ENCODE measurements around the gene ZNF320.
"Not testable (repeated sequence)": the region's sequence is repeated elsewhere in the genome, so short reads cannot be mapped to it uniquely, and the experiment has no call there.

Gene ZNF320

GRCh38 chr19:52922841-52923777 is 25.7 kb upstream of the ZNF320 start, which contains the start of gene ZNF888:
TSS of gene ZNF888 (minus strand) at chr19:52923428. CDS start at chr19:52917873, 5,555 bp downstream.
- DNase-seq (ENCODE audit: low spot score) = peak; percentile 47

- DNase-seq (ENCODE audit: low spot score) = no peak
Measured at GRCh38 chr19:52917531-52917930, 20.1 kb upstream of the ZNF320 start.

- no peak for DNase-seq (ENCODE audit: low spot score)
Measured at GRCh38 chr19:52910648-52911047, 13.2 kb upstream of the ZNF320 start.

- not testable (repeated sequence) for DNase-seq (ENCODE audit: low spot score)
Measured at GRCh38 chr19:52904052-52904780, 6.8 kb upstream of the ZNF320 start.

- no peak for DNase-seq (ENCODE audit: low spot score)
Measured at GRCh38 chr19:52901842-52902241, 4.4 kb upstream of the ZNF320 start.

GRCh38 chr19:52898596-52898995 is 1.2 kb upstream of the ZNF320 start:
- DNase-seq (ENCODE audit: low spot score) = not testable (repeated sequence)

- no peak for DNase-seq (ENCODE audit: low spot score)
Measured at GRCh38 chr19:52898101-52898500, 666 bp upstream of the ZNF320 start.

GRCh38 chr19:52896431-52897137 is 851 bp downstream of the ZNF320 start:
- DNase-seq (ENCODE audit: low spot score) = peak; percentile 16

GRCh38 chr19:52891336-52891735 is 6.1 kb downstream of the ZNF320 start:
- DNase-seq (ENCODE audit: low spot score) = no peak

GRCh38 chr19:52889931-52890330 is 7.5 kb downstream of the ZNF320 start:
- no peak for DNase-seq (ENCODE audit: low spot score)

- DNase-seq (ENCODE audit: low spot score) = no peak
Measured at GRCh38 chr19:52889076-52889475, 8.4 kb downstream of the ZNF320 start.

- no peak for DNase-seq (ENCODE audit: low spot score)
Measured at GRCh38 chr19:52880895-52881389, 16.5 kb downstream of the ZNF320 start.

- not testable (repeated sequence) for DNase-seq (ENCODE audit: low spot score)
Measured at GRCh38 chr19:52872996-52873395, 24.4 kb downstream of the ZNF320 start.

- DNase-seq (ENCODE audit: low spot score) = no peak
Measured at GRCh38 chr19:52871466-52871865, 26.0 kb downstream of the ZNF320 start.

- not testable (repeated sequence) for DNase-seq (ENCODE audit: low spot score)
Measured at GRCh38 chr19:52868031-52868430, 29.4 kb downstream of the ZNF320 start.

- DNase-seq (ENCODE audit: low spot score) = peak; percentile 51
Measured at GRCh38 chr19:52857378-52858191, 39.9 kb downstream of the ZNF320 start, which contains the start of gene ZNF468. TSS of gene ZNF468 (minus strand) at chr19:52857619. CDS start at chr19:52854272, 3,347 bp downstream.

- DNase-seq (ENCODE audit: low spot score) = not testable (repeated sequence)
Measured at GRCh38 chr19:52856540-52857377, 40.7 kb downstream of the ZNF320 start.

All from kidney capillary endothelial cell (primary cell).